ENCODE measurements around the gene FPGS. TPM values are rescaled to one million over a fixed set of nuclear protein-coding genes. Genes with fewer than 3 reads are reported as not detected.

Gene FPGS
- total and polyA plus RNA-seq, 2 of the 4 experiments (the other 2 are of a cell fraction) = 43.9 to 75.7 TPM

DNA sequence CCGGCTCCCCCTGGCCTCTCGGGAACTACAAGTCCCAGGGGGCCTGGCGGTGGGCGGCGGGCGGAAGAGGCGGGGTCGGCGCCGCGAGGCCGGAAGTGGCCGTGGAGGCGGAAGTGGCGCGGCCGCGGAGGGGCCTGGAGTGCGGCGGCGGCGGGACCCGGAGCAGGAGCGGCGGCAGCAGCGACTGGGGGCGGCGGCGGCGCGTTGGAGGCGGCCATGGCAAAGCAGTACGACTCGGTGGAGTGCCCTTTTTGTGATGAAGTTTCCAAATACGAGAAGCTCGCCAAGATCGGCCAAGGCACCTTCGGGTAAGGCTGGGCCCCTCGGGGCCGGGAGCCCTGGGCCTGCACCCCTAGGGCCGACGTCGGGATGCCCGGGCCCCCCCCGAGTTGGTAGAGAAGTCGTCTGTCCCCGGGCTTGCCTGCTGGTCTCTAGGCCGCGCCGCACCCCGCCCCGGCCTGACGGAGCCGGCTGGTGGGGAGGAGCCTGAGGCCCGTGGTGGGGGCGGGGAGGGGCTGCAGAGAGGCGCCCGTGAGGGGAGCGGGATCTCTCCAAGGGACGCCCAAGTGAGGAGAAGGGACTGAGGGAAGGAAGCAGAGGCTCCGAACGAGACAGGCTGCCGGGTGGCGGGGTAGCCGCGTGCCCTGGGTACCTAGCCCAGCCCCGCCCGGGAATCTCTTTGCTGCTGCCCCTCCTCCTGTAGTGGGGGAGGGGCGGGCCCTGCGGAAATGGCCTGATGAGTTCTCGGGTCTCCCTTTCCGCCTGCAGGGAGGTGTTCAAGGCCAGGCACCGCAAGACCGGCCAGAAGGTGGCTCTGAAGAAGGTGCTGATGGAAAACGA, 16.5 kb upstream of the FPGS start, which contains the start of gene CDK9:
Gene CDK9, plus strand, starts transcription at position 102 of the 840 bp plus-strand sequence. Its CDS starts 115 bp downstream, at position 217.
- peak within 1 kb of the TSS; percentile 91 for H2AK5ac ChIP-seq (ENCODE audit: low read depth, low read length)
- H3K56ac ChIP-seq (ENCODE audit: extremely low read depth, insufficient read depth, low read length) = peak within 1 kb of the TSS; percentile 40
- peak within 1 kb of the TSS; percentile 55; the same call in 1 of the 2 replicates for H4K5ac ChIP-seq (ENCODE audit: low read depth, low read length)
- TF ChIP-seq MAFK (IDR thresholded peaks at IDR 0.05; ENCODE audit: low read depth, low read length) = no peak
- TF ChIP-seq POLR2A (IDR thresholded peaks at IDR 0.05; ENCODE audit: low read depth, low read length) = peak; percentile 79
- TF ChIP-seq MAZ (IDR thresholded peaks at IDR 0.05; ENCODE audit: borderline replicate concordance, low read depth, low read length) = peak; percentile 59; the same call in 1 of the 2 replicates
- TF ChIP-seq SMC3 (IDR thresholded peaks at IDR 0.05; ENCODE audit: low read depth, low read length) = no peak
- no peak for TF ChIP-seq RCOR1 (IDR thresholded peaks at IDR 0.05; ENCODE audit: insufficient replicate concordance, low read length)
- peak; percentile 68; the same call in 1 of the 2 replicates for TF ChIP-seq MXI1 (IDR thresholded peaks at IDR 0.05; ENCODE audit: borderline replicate concordance, low read depth, low read length)
- H2AFZ ChIP-seq (replicated peaks; ENCODE audit: low read length, poor library complexity) = peak within 1 kb of the TSS; percentile 96
- H3K4me2 ChIP-seq (ENCODE audit: low read depth, low read length) = peak within 1 kb of the TSS; percentile 89
- H3K4me3 ChIP-seq (ENCODE audit: insufficient read depth, low read depth, low read length) = peak within 1 kb of the TSS; percentile 95
- H4K20me1 ChIP-seq (ENCODE audit: insufficient read depth, low read length) = peaks cover 52% of the 10 kb centered on the region
- H2BK120ac ChIP-seq (ENCODE audit: low read depth, low read length) = no peak within 1 kb of the TSS; the same call in 1 of the 2 replicates
- H3K9me1 ChIP-seq (ENCODE audit: insufficient read depth, low read length) = no peaks in the 10 kb centered on the region; the same call in 1 of the 2 replicates
- no peak within 1 kb of the TSS for H2BK20ac ChIP-seq (ENCODE audit: low read depth, low read length)
- H3K4ac ChIP-seq (ENCODE audit: low read depth, low read length) = peak within 1 kb of the TSS; percentile 86
- dilution Hi-C loops (cut with HindIII; ENCODE audit: low sequenced_read_pairs, unreplicated experiment) (no loop called here), in situ Hi-C loops (cut with MboI; ENCODE audit: low sequenced_read_pairs) (no loop called here), intact Hi-C loops (cut with micrococcal nuclease) (loop anchor here (1.0 kb wide), 2 partner anchors 51 to 84 kb away; partner anchors contain the start of gene TOR2A)
- peak within 1 kb of the TSS; percentile 93 for H3K27ac ChIP-seq (ENCODE audit: insufficient read depth, low read length)
- POLR2A ChIA-PET (ENCODE audit: unreplicated experiment) = interaction anchor here (0.5 to 1.0 kb wide), 3 partner anchors 15 to 231 kb away, joined by 3 to 19 read pairs (median 4); no protein-coding TSS in a partner anchor
- no TSS peak for BruUV-seq (replicated peaks)
- WGBS, 2 experiments (ENCODE audit: extremely low coverage in 2 of 2, insufficient read length in 1 of 2) = 0% methylated on average over 24 of the region's 75 CpGs; no CpG with 5 or more reads in 1 of the 2 experiments
- no peaks in the 10 kb centered on the region for H3K9me3 ChIP-seq (ENCODE audit: control insufficient read depth, insufficient read depth, low read length)
- H2BK15ac ChIP-seq (ENCODE audit: low read depth, low read length) = no peak within 1 kb of the TSS
- ATAC-seq (ENCODE audit: low read depth) = peak; percentile 76
- peaks cover 39% of the 10 kb centered on the region for H3K36me3 ChIP-seq (ENCODE audit: control insufficient read depth, insufficient read depth, low read length)
- peaks cover 18 to 50% of the 10 kb centered on the region in 2 experiments for H3K79me1 ChIP-seq (ENCODE audit: low read depth in 1 of 2, low read length in 2 of 2)
- H2AK9ac ChIP-seq (replicated peaks; ENCODE audit: low read depth, low read length, poor library complexity) = peak within 1 kb of the TSS; percentile 100
- H3K4me1 ChIP-seq (ENCODE audit: control insufficient read depth, insufficient read depth, low read length) = no peaks in the 10 kb centered on the region; the same call in 1 of the 2 replicates
- peak within 1 kb of the TSS; percentile 70 to 88; a peak in 3 of 4 replicates for H4K8ac ChIP-seq (ENCODE audit: low read depth in 2 of 2, low read length in 2 of 2)
- no peak within 1 kb of the TSS; the same call in 1 of the 2 replicates for H3K18ac ChIP-seq (ENCODE audit: low read depth, low read length)
- H3K23ac ChIP-seq (ENCODE audit: low read depth, low read length) = peak within 1 kb of the TSS; percentile 73; the same call in 1 of the 2 replicates
- peak within 1 kb of the TSS; percentile 92 for H3K9ac ChIP-seq (ENCODE audit: low read depth, low read length)
- CTCF ChIA-PET = interaction anchor here (0.8 to 2.2 kb wide), 3 partner anchors 52 to 124 kb away, joined by 3 to 8 read pairs (median 8); partner anchors contain the start of gene TOR2A
- peak; percentile 81 for DNase-seq
- H2BK5ac ChIP-seq (ENCODE audit: low read depth, low read length, poor library complexity, severe bottlenecking) = peak within 1 kb of the TSS; percentile 82
- no peaks in the 10 kb centered on the region for H3K27me3 ChIP-seq (ENCODE audit: control insufficient read depth, insufficient read depth, low read length)
- peak within 1 kb of the TSS; percentile 36; the same call in 1 of the 2 replicates for H4K91ac ChIP-seq (ENCODE audit: insufficient read depth, low read depth, low read length)
- peak within 1 kb of the TSS; percentile 97 for H3K14ac ChIP-seq (replicated peaks; ENCODE audit: low read depth, low read length)
